H1 (cell line): ENCODE results near the gene SPTAN1. TPM values are rescaled to one million over a fixed set of nuclear protein-coding genes. Genes with fewer than 3 reads are reported as not detected.

Experiments
- CTCF ChIA-PET: fragments of 300-600 bp; sonication (Branson Sonifier 250); formaldehyde crosslinking; loops from one replicate; lab custom pipeline; 2021; ENCODE audit not compliant: partially characterized antibody; lab: Charles Lee
- POLR2A ChIA-PET: fragments of 300-600 bp; sonication (Branson Sonifier 250); formaldehyde crosslinking; loops from one replicate; lab custom pipeline; 2021; ENCODE audit warnings: inconsistent platforms; ENCODE audit not compliant: partially characterized antibody; lab: Charles Lee
- DNase-seq, 2 experiments: peaks; one replicate each; pipeline versions ENCODE4 v3.0.0 to v3.0.0-alpha.2; 2010 to 2022; ENCODE audit warnings: low spot score in 2 of 2, low read depth in 1 of 2, mixed read lengths in 1 of 2
- FAIRE-seq: peaks from 2 replicates; lab custom pipeline; 2011; peaks lifted over from hg19 to GRCh38; lab: Jason Lieb, UNC
- H2AFZ ChIP-seq: 2 replicates; pipeline ENCODE4 v1.8.1; 2012; ENCODE audit warnings: low read length, inconsistent platforms
- H2AK5ac ChIP-seq: 2 replicates; pipeline ENCODE4 v1.6.1; 2013; ENCODE audit warnings: low read depth, low read length
- H2BK120ac ChIP-seq: replicated peaks from 2 replicates; pipeline ENCODE3; 2013; ENCODE audit warnings: low read depth, low read length, inconsistent platforms
- H2BK12ac ChIP-seq: 2 replicates; pipeline ENCODE4 v1.6.1; 2013; ENCODE audit warnings: low read depth, low read length
- H2BK15ac ChIP-seq: 2 replicates; pipeline ENCODE4 v1.6.1; 2013; ENCODE audit warnings: low read length
- H2BK20ac ChIP-seq: 2 replicates; pipeline ENCODE4 v1.6.1; 2013; ENCODE audit warnings: low read length
- H2BK5ac ChIP-seq: 2 replicates; pipeline ENCODE4 v1.6.1; 2013; ENCODE audit warnings: low read depth, low read length
- H3K14ac ChIP-seq: 2 replicates; pipeline ENCODE4 v1.6.1; 2013; ENCODE audit warnings: inconsistent platforms; ENCODE audit not compliant: insufficient read length
- H3K18ac ChIP-seq: 2 replicates; pipeline ENCODE4 v1.6.1; 2013; ENCODE audit warnings: low read length; ENCODE audit errors: extremely low read depth
- H3K23ac ChIP-seq: 2 replicates; pipeline ENCODE4 v1.6.1; 2013; ENCODE audit warnings: inconsistent platforms; ENCODE audit not compliant: insufficient read length
- H3K23me2 ChIP-seq: 2 replicates; pipeline ENCODE4 v1.6.1; 2013; ENCODE audit warnings: low read depth, low read length
- H3K27ac ChIP-seq: 2 replicates; pipeline ENCODE4 v1.6.1; 2011; ENCODE audit warnings: low read depth, low read length, inconsistent platforms
- H3K27me3 ChIP-seq, 4 experiments: replicated peaks in 1 of 4; 1 replicate in 1 of 4; 2 replicates in 3 of 4; pipeline versions ENCODE4 v1.6.1 to v1.8.1; 2011 to 2013; ENCODE audit warnings: low read length in 3 of 4, mild to moderate bottlenecking in 3 of 4, inconsistent platforms in 2 of 4, mixed read lengths in 2 of 4, moderate library complexity in 1 of 4; ENCODE audit not compliant: control insufficient read depth in 3 of 4, insufficient read depth in 3 of 4; ENCODE audit errors: extremely low read depth in 1 of 4
- H3K36me3 ChIP-seq, 4 experiments: 2 replicates each; pipeline versions ENCODE4 v1.6.1 to v1.8.1; 2011 to 2013; ENCODE audit warnings: mild to moderate bottlenecking in 4 of 4, low read length in 3 of 4, moderate library complexity in 2 of 4, control low read depth in 1 of 4, inconsistent platforms in 1 of 4; ENCODE audit not compliant: insufficient read depth in 4 of 4, control insufficient read depth in 2 of 4
- H3K4ac ChIP-seq: replicated peaks from 2 replicates; pipeline ENCODE3; 2013; ENCODE audit warnings: low read length, low read depth, mixed read lengths, inconsistent platforms; ENCODE audit not compliant: insufficient read length
- H3K4me1 ChIP-seq, 4 experiments: replicated peaks in 1 of 4; 1 replicate in 1 of 4; 2 replicates in 3 of 4; pipeline versions ENCODE4 v1.6.1 to v1.8.1; 2011 to 2013; ENCODE audit warnings: low read length in 3 of 4, inconsistent platforms in 2 of 4, mixed read lengths in 1 of 4; ENCODE audit not compliant: insufficient read depth in 4 of 4, control insufficient read depth in 3 of 4
- H3K4me2 ChIP-seq, 2 experiments: 2 replicates each; pipeline versions ENCODE4 v1.6.1 to v1.8.1; 2011 to 2013; ENCODE audit warnings: low read depth in 2 of 2, low read length in 2 of 2, control low read depth in 1 of 2, inconsistent platforms in 1 of 2, mild to moderate bottlenecking in 1 of 2; ENCODE audit not compliant: insufficient read depth in 1 of 2
- H3K4me3 ChIP-seq, 4 experiments: fragments of 200-600, 300-600 bp in 1 of 4; sonication (generic), shearing (Covaris generic), sonication (Bioruptor Twin) in 1 of 4; 2 replicates each; pipeline versions ENCODE4 v1.5.1 to v1.8.1; 2011 to 2016; ENCODE audit warnings: low read length in 4 of 4, low read depth in 3 of 4, control low read depth in 2 of 4, inconsistent platforms in 2 of 4, mild to moderate bottlenecking in 2 of 4, mixed read lengths in 1 of 4, moderate library complexity in 1 of 4; ENCODE audit not compliant: insufficient read depth in 2 of 4; ENCODE audit errors: extremely low read depth in 1 of 4
- H3K56ac ChIP-seq: replicated peaks from 2 replicates; pipeline ENCODE3; 2013; ENCODE audit warnings: low read depth, mild to moderate bottlenecking, mixed read lengths, low read length, inconsistent platforms; ENCODE audit not compliant: insufficient read length
- H3K79me1 ChIP-seq: 2 replicates; pipeline ENCODE4 v1.6.1; 2013; ENCODE audit warnings: low read depth, low read length, control low read depth
- H3K79me2 ChIP-seq, 2 experiments: 2 replicates each; pipeline versions ENCODE4 v1.6.1 to v1.8.1; 2012 to 2013; ENCODE audit warnings: low read length in 2 of 2, mild to moderate bottlenecking in 2 of 2, inconsistent platforms in 1 of 2; ENCODE audit not compliant: insufficient read depth in 2 of 2, control insufficient read depth in 1 of 2
- H3K9ac ChIP-seq, 4 experiments: replicated peaks in 1 of 4; 1 replicate in 1 of 4; 2 replicates in 3 of 4; pipeline versions ENCODE4 v1.6.1 to v1.8.1; 2011 to 2013; ENCODE audit warnings: low read depth in 3 of 4, low read length in 3 of 4, control low read depth in 2 of 4, mild to moderate bottlenecking in 2 of 4, moderate library complexity in 2 of 4, inconsistent platforms in 1 of 4; ENCODE audit errors: extremely low read depth in 1 of 4
- H3K9me3 ChIP-seq, 2 experiments: 2 replicates each; pipeline versions ENCODE4 v1.6.1 to v1.8.1; 2012 to 2013; ENCODE audit warnings: mild to moderate bottlenecking in 2 of 2, moderate library complexity in 2 of 2, control low read depth in 1 of 2, inconsistent platforms in 1 of 2, low read depth in 1 of 2, low read length in 1 of 2, mixed read lengths in 1 of 2; ENCODE audit not compliant: insufficient read depth in 2 of 2
- H4K20me1 ChIP-seq, 2 experiments: replicated peaks in 1 of 2; 2 replicates each; pipeline versions ENCODE3 to v1.8.1; 2011 to 2013; ENCODE audit warnings: inconsistent platforms in 2 of 2, low read length in 2 of 2, mild to moderate bottlenecking in 1 of 2; ENCODE audit not compliant: insufficient read depth in 2 of 2, control insufficient read depth in 1 of 2
- H4K5ac ChIP-seq: 2 replicates; pipeline ENCODE4 v1.6.1; 2013; ENCODE audit warnings: low read length, low read depth, mixed read lengths, inconsistent platforms; ENCODE audit not compliant: insufficient read length
- H4K8ac ChIP-seq: 2 replicates; pipeline ENCODE4 v1.8.0; 2013; ENCODE audit warnings: mild to moderate bottlenecking, moderate library complexity, low read length, inconsistent platforms; ENCODE audit not compliant: insufficient read depth; ENCODE audit errors: extremely low read depth
- H4K91ac ChIP-seq: replicated peaks from 2 replicates; pipeline ENCODE3; 2013; ENCODE audit warnings: low read length, mixed read lengths, inconsistent platforms; ENCODE audit not compliant: insufficient read length
- CBX5 ChIP-seq: fragments of 300-800, 300-1000 bp; sonication (generic); IDR thresholded peaks from 2 replicates; pipeline ENCODE4 v1.7.1; 2016; ENCODE audit warnings: antibody characterized with exemption, low read length, low read depth
- CHD2 ChIP-seq: IDR thresholded peaks from 2 replicates; pipeline ENCODE4 v1.6.1; 2012; ENCODE audit warnings: low read length, improper control_type of control experiment
- MAFK ChIP-seq: IDR thresholded peaks from 2 replicates; pipeline ENCODE4 v1.6.1; 2012; ENCODE audit warnings: low read depth, mild to moderate bottlenecking, improper control_type of control experiment, low read length
- NANOG ChIP-seq: IDR thresholded peaks from 2 replicates; pipeline ENCODE4 v1.6.1; 2011; ENCODE audit warnings: low read length, low read depth, mild to moderate bottlenecking, inconsistent platforms; ENCODE audit not compliant: insufficient read depth, poor library complexity, severe bottlenecking
- POU5F1 ChIP-seq: IDR thresholded peaks from 2 replicates; pipeline ENCODE4 v1.6.1; 2011; ENCODE audit warnings: low read depth, mild to moderate bottlenecking, low read length, moderate library complexity
- RXRA ChIP-seq: IDR thresholded peaks from 2 replicates; pipeline ENCODE4 v1.6.1; 2011; ENCODE audit warnings: low read depth, mild to moderate bottlenecking, low read length, moderate library complexity; ENCODE audit not compliant: insufficient read depth
- SIN3A ChIP-seq, 2 experiments: IDR thresholded peaks in 1 of 2; conservative IDR thresholded peaks in 1 of 2; 2 replicates each; pipeline ENCODE4 v1.6.1; 2011 to 2012; ENCODE audit warnings: low read length in 2 of 2, improper control_type of control experiment in 1 of 2, low read depth in 1 of 2, mild to moderate bottlenecking in 1 of 2
- SP2 ChIP-seq: IDR thresholded peaks from 2 replicates; pipeline ENCODE4 v1.6.1; 2012; ENCODE audit warnings: mild to moderate bottlenecking, low read length, inconsistent platforms
- SRF ChIP-seq: IDR thresholded peaks from 2 replicates; pipeline ENCODE4 v1.6.1; 2011; ENCODE audit warnings: mild to moderate bottlenecking, low read depth, low read length, moderate library complexity
- TAF7 ChIP-seq: optimal IDR thresholded peaks from 2 replicates; pipeline ENCODE3; 2011; ENCODE audit warnings: low read depth, mild to moderate bottlenecking, inconsistent platforms, low read length, moderate library complexity, borderline replicate concordance
- WGBS, 2 experiments: shearing (Covaris generic) in 1 of 2; methylation state at CpG; one replicate each; pipeline versions ENCODE4 v1.1.6 to v1.1.7; 2013 to 2015; ENCODE audit warnings: low lambda C conversion rate in 2 of 2, mixed read lengths in 2 of 2, inconsistent platforms in 1 of 2, low coverage in 1 of 2, missing lambda C conversion rate in 1 of 2; ENCODE audit not compliant: insufficient replicate concordance in 2 of 2, insufficient coverage in 1 of 2, insufficient read length in 1 of 2; ENCODE audit errors: extremely low coverage in 1 of 2, missing lambda C conversion rate in 1 of 2; 5-methylcytosine and 5-hydroxymethylcytosine counted together
- polyA plus RNA-seq, 7 experiments: library from polyadenylated mRNA; depleted of rRNA in 3 of 7; stranded (reverse) in 5 of 7; unstranded in 2 of 7; fragments of >200 nt in 5 of 7; fragments of 200-250 nt in 2 of 7; gene quantifications; 1 replicate in 5 of 7; 2 replicates in 1 of 7; 4 replicates in 1 of 7; pipeline versions ENCODE4 v1.2.1 to v1.2.3, GENCODE V29; 2011 to 2013; ENCODE audit warnings: missing spikeins in 2 of 7, mixed read lengths in 2 of 7
- total RNA-seq: library from RNA; stranded (reverse); fragmentation: NEBNext Ultra II Directional; extraction: Animal tissue kit (Norgen Biotek cat#: 25700); gene quantifications from 2 replicates; pipeline ENCODE4 v1.2.1, GENCODE V29; 2021
- TF ChIP-seq, protein P1 (sequence below): IDR thresholded peaks from 2 replicates; pipeline ENCODE4 v1.6.1; 2011; ENCODE audit warnings: low read depth, mild to moderate bottlenecking, low read length; ENCODE audit not compliant: insufficient read depth

SPTAN1 gene
- total and polyA plus RNA-seq, 2 of the 8 experiments (the other 6 are each of a cell fraction or from before 2014, with no cell fraction given): 182 to 216 TPM

DNA sequence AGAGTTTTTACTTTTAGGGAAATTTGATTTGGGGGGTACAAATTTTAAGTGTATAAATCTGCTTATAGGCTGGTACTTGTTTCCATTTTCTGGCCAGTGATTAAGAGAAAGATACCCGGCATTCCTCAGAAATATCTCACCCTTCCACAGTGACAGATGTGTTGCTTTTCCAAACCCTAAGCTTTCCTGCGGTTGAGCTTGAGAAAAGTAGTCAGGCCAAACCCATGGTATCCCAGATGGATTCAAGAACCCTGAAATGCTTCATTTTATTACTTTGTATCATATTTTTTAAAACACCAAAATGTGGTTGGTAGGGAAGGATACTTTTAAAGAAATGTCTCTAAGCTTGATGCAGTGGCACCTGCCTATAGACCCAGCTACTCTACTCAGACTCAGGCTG is 23.5 kb downstream of the SPTAN1 start:
- no peak overlapping the region for H3K23ac ChIP-seq
- H2AFZ ChIP-seq: no peak overlapping the region
- H4K20me1 ChIP-seq: peaks cover 0 to 6% of the 10 kb centered on the region in 2 experiments
- no peak overlapping the region for H3K4me3 ChIP-seq
- TF ChIP-seq MAFK (no peak), POU5F1 (no peak), TAF7 (no peak), RXRA (no peak), SRF (no peak), CBX5 (no peak), NANOG (no peak), SP2 (no peak), SIN3A (conservative IDR thresholded peaks at IDR 0.05 in 1 of 2, IDR thresholded peaks at IDR 0.05 in 1 of 2; ENCODE audit: low read depth in 1 of 2, low read length in 2 of 2) (no peak), CHD2 (no peak)
- TF ChIP-seq, protein P1, sequence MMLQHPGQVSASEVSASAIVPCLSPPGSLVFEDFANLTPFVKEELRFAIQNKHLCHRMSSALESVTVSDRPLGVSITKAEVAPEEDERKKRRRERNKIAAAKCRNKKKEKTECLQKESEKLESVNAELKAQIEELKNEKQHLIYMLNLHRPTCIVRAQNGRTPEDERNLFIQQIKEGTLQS: no peak
- H2BK120ac ChIP-seq: no peak overlapping the region
- H3K79me1 ChIP-seq: no peaks in the 10 kb centered on the region
- no peak overlapping the region for H2BK20ac ChIP-seq
- H4K5ac ChIP-seq: no peak overlapping the region
- ChIA-PET CTCF (interaction anchor here (1.3 kb wide), 1 partner anchor 17 kb away, joined by 4 read pairs; no protein-coding TSS in a partner anchor), POLR2A (no interaction called here)
- H3K4ac ChIP-seq: no peak overlapping the region
- FAIRE-seq (no peak), DNase-seq (no peak)
- H3K4me2 ChIP-seq: no peak overlapping the region
- H3K36me3 ChIP-seq: peaks cover 29 to 70% (median 49%) of the 10 kb centered on the region in 4 experiments
- no peak overlapping the region for H2BK12ac ChIP-seq
- H3K23me2 ChIP-seq: no peaks in the 10 kb centered on the region
- no peak overlapping the region for H4K91ac ChIP-seq
- no peak overlapping the region for H2AK5ac ChIP-seq
- no peaks in the 10 kb centered on the region for H3K9me3 ChIP-seq
- H3K27ac ChIP-seq: no peak overlapping the region
- peaks cover 0 to 2% (median 0%) of the 10 kb centered on the region in 4 experiments; a peak in 1 of 7 replicates for H3K27me3 ChIP-seq
- H3K14ac ChIP-seq: no peak overlapping the region
- no peak overlapping the region for H3K56ac ChIP-seq
- no peak overlapping the region for H2BK5ac ChIP-seq
- no peak overlapping the region for H3K18ac ChIP-seq
- H2BK15ac ChIP-seq: no peak overlapping the region
- H3K9ac ChIP-seq: no peak overlapping the region
- no peaks in the 10 kb centered on the region for H3K4me1 ChIP-seq
- 94% methylated on average over 2 of the region's 2 CpGs; no CpG with 5 or more reads in 1 of the 2 experiments for WGBS, 2 experiments
- H3K79me2 ChIP-seq: no peaks in the 10 kb centered on the region
- H4K8ac ChIP-seq: no peak overlapping the region
